Stimulated activated CD4-positive, alpha-beta T cell treated with anti-CD3 and anti-CD28 coated beads, Interleukin-12 subunit alpha, Interleukin-12 subunit beta, amount 100 ng/mL, for 48 hours (primary cell): ENCODE measurements around the gene PRKAG1.

Experiments used
- DNase-seq, 3 donors: peaks; one replicate each; pipeline ENCODE4 v3.0.0-alpha.2; 2020; ENCODE audit warnings: low read depth in 2 of 3, low spot score in 1 of 3

Gene PRKAG1

GRCh38 chr12:49015196-49015595 lies 3.4 kb downstream of the PRKAG1 start:
- DNase-seq = no peak

GRCh38 chr12:49014547-49014946 lies 4.0 kb downstream of the PRKAG1 start:
- no peak for DNase-seq

GRCh38 chr12:49013428-49013827 lies 5.1 kb downstream of the PRKAG1 start:
- no peak for DNase-seq

GRCh38 chr12:49012739-49013138 lies 5.8 kb downstream of the PRKAG1 start:
- no peak for DNase-seq

GRCh38 chr12:49010092-49010668 lies 8.4 kb downstream of the PRKAG1 start:
- DNase-seq = no peak

- DNase-seq = no peak
Measured at GRCh38 chr12:49008943-49009342, 9.6 kb downstream of the PRKAG1 start.

GRCh38 chr12:49000346-49000745 lies 18.2 kb downstream of the PRKAG1 start:
- no peak for DNase-seq

GRCh38 chr12:48999371-49000131 lies 19.0 kb downstream of the PRKAG1 start, which contains the start of gene DDN:
TSS of gene DDN (minus strand) at chr12:48999375. CDS start at chr12:48999287, 88 bp downstream.
- peak in 1 of 3 donors; percentile 28 for DNase-seq

GRCh38 chr12:48998497-48999353 lies 19.9 kb downstream of the PRKAG1 start:
- no peak for DNase-seq

GRCh38 chr12:48997719-48998496 lies 20.7 kb downstream of the PRKAG1 start:
- no peak for DNase-seq

GRCh38 chr12:48996794-48997718 lies 21.5 kb downstream of the PRKAG1 start:
- peak in 1 of 3 donors; percentile 64 for DNase-seq

GRCh38 chr12:48995086-48995879 lies 23.3 kb downstream of the PRKAG1 start:
- DNase-seq = no peak

GRCh38 chr12:48994224-48995085 lies 24.1 kb downstream of the PRKAG1 start:
- no peak for DNase-seq

GRCh38 chr12:48993787-48994186 lies 24.8 kb downstream of the PRKAG1 start:
- DNase-seq = no peak

- DNase-seq = no peak
Measured at GRCh38 chr12:48991247-48992050, 27.1 kb downstream of the PRKAG1 start.

- no peak for DNase-seq
Measured at GRCh38 chr12:48990552-48990951, 28.0 kb downstream of the PRKAG1 start.

GRCh38 chr12:48988030-48988649 lies 30.4 kb downstream of the PRKAG1 start:
- DNase-seq = peak in 2 of 3 donors; percentile 75 to 83
